Measurements from ENCODE around the gene F10.

Gene F10

GRCh38 chr13:113084943-113085540 is 37.6 kb upstream of the F10 start:
- DNase-seq, result no peak
- in situ Hi-C loops (cut with HindIII; ENCODE audit: low pct_ligation_motif_present, low pct_unique_long_range_greater_than_20kb, low sequenced_read_pairs), result no loop called here

- in situ Hi-C loops (cut with HindIII; ENCODE audit: low pct_ligation_motif_present, low pct_unique_long_range_greater_than_20kb, low sequenced_read_pairs), result no loop called here
- DNase-seq, result no peak
Observed at GRCh38 chr13:113086031-113086750, 36.4 kb upstream of the F10 start.

GRCh38 chr13:113086991-113087922 is 35.3 kb upstream of the F10 start:
- in situ Hi-C loops (cut with HindIII; ENCODE audit: low pct_ligation_motif_present, low pct_unique_long_range_greater_than_20kb, low sequenced_read_pairs), result no loop called here
- no peak for DNase-seq

- in situ Hi-C loops (cut with HindIII; ENCODE audit: low pct_ligation_motif_present, low pct_unique_long_range_greater_than_20kb, low sequenced_read_pairs), result no loop called here
Observed at GRCh38 chr13:113087923-113088690, 34.5 kb upstream of the F10 start.

GRCh38 chr13:113088691-113089020 is 33.9 kb upstream of the F10 start:
- no peak for DNase-seq
- in situ Hi-C loops (cut with HindIII; ENCODE audit: low pct_ligation_motif_present, low pct_unique_long_range_greater_than_20kb, low sequenced_read_pairs), result no loop called here

More at GRCh38 chr13:113087923-113088690, 34.5 kb upstream of the F10 start:
- no peak for DNase-seq

- no peak for DNase-seq
- in situ Hi-C loops (cut with HindIII; ENCODE audit: low pct_ligation_motif_present, low pct_unique_long_range_greater_than_20kb, low sequenced_read_pairs), result no loop called here
Observed at GRCh38 chr13:113089693-113090414, 32.7 kb upstream of the F10 start.

- in situ Hi-C loops (cut with HindIII; ENCODE audit: low pct_ligation_motif_present, low pct_unique_long_range_greater_than_20kb, low sequenced_read_pairs), result no loop called here
- DNase-seq, result no peak
Observed at GRCh38 chr13:113090415-113090770, 32.2 kb upstream of the F10 start.

- no peak for DNase-seq
Observed at GRCh38 chr13:113090806-113091205, 31.8 kb upstream of the F10 start.

GRCh38 chr13:113091211-113091771 is 31.3 kb upstream of the F10 start:
- no peak for DNase-seq
- in situ Hi-C loops (cut with HindIII; ENCODE audit: low pct_ligation_motif_present, low pct_unique_long_range_greater_than_20kb, low sequenced_read_pairs), result no loop called here

More at GRCh38 chr13:113090806-113091205, 31.8 kb upstream of the F10 start:
- in situ Hi-C loops (cut with HindIII; ENCODE audit: low pct_ligation_motif_present, low pct_unique_long_range_greater_than_20kb, low sequenced_read_pairs), result no loop called here

- in situ Hi-C loops (cut with HindIII; ENCODE audit: low pct_ligation_motif_present, low pct_unique_long_range_greater_than_20kb, low sequenced_read_pairs), result no loop called here
- no peak for DNase-seq
Observed at GRCh38 chr13:113091891-113092775, 30.5 kb upstream of the F10 start.

- no peak for DNase-seq
- in situ Hi-C loops (cut with HindIII; ENCODE audit: low pct_ligation_motif_present, low pct_unique_long_range_greater_than_20kb, low sequenced_read_pairs), result no loop called here
Observed at GRCh38 chr13:113092776-113093579, 29.6 kb upstream of the F10 start.

GRCh38 chr13:113093580-113094409 is 28.8 kb upstream of the F10 start:
- DNase-seq, result no peak

GRCh38 chr13:113094410-113094800 is 28.2 kb upstream of the F10 start:
- DNase-seq, result no peak
- in situ Hi-C loops (cut with HindIII; ENCODE audit: low pct_ligation_motif_present, low pct_unique_long_range_greater_than_20kb, low sequenced_read_pairs), result no loop called here

More at GRCh38 chr13:113093580-113094409, 28.8 kb upstream of the F10 start:
- in situ Hi-C loops (cut with HindIII; ENCODE audit: low pct_ligation_motif_present, low pct_unique_long_range_greater_than_20kb, low sequenced_read_pairs), result no loop called here

- DNase-seq, result no peak
- in situ Hi-C loops (cut with HindIII; ENCODE audit: low pct_ligation_motif_present, low pct_unique_long_range_greater_than_20kb, low sequenced_read_pairs), result no loop called here
Observed at GRCh38 chr13:113095146-113096051, 27.2 kb upstream of the F10 start.

Measured in ACHN (cell line).